Activated CD8-positive, alpha-beta memory T cell treated with anti-CD3 and anti-CD28 coated beads, Interleukin-2, amount 50 U/mL, for 24 hours (primary cell): ENCODE data around the gene SLC1A1.
"Not testable (repeated sequence)": the region's sequence is repeated elsewhere in the genome, so short reads cannot be mapped to it uniquely, and the experiment has no call there.

Source experiments
- DNase-seq: peaks from one replicate; pipeline ENCODE4 v3.0.0-alpha.2; 2020; ENCODE audit errors: extremely low read depth

SLC1A1 gene

DNA sequence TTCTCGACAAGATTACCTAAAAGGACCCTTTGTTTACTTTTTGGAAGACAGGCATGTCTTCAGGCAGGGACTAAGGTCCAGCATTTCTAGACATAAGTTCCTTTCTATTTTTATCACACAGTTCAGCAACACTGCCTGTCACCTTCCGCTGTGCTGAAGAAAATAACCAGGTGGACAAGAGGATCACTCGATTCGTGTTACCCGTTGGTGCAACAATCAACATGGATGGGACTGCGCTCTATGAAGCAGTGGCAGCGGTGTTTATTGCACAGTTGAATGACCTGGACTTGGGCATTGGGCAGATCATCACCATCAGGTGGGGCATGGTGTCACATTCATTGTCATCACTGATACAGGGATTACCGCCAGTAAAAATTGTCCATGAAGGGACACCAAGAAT lies 86.2 kb downstream of the SLC1A1 start:
- DNase-seq: no peak

GRCh38 chr9:4579001-4579400 lies 88.7 kb downstream of the SLC1A1 start:
- DNase-seq: no peak

DNA sequence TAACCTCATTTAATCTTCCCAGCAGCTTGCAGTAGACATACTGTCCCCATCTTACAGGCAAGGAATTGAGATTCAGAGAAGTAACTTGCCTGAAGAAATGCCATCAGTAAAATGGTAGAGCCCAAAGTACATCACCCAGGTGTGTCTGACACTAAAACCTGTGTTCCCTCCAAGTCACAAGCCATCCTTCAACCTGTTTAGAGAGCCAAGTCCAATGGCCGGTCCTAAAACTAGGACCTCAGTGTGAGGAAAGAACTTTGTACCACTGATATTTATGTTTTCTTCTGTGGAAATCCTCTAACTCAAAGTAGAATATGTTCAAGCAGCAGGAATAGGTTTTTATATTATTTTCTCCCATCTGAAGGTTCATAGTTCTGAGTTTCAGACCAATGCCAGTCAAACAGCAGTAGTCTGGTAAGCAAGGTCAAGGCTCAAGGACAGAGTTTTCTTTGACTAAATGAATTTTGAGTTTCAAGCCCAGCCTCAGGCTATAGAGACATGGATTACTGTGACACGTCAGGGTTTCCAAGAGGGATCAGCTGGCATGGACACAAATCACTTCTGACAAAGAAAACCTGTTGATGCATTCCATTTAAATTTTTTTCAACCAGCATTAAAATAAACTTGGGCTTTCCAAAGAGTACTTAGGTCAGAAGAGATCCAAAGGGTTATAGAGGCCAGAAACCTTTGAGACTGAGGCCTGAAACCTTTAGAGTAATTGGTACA lies 90.9 kb downstream of the SLC1A1 start:
- no peak for DNase-seq

GRCh38 chr9:4581861-4582565 lies 91.7 kb downstream of the SLC1A1 start:
- no peak for DNase-seq

- DNase-seq: no peak
Observed at GRCh38 chr9:4583001-4583400, 92.7 kb downstream of the SLC1A1 start.

DNA sequence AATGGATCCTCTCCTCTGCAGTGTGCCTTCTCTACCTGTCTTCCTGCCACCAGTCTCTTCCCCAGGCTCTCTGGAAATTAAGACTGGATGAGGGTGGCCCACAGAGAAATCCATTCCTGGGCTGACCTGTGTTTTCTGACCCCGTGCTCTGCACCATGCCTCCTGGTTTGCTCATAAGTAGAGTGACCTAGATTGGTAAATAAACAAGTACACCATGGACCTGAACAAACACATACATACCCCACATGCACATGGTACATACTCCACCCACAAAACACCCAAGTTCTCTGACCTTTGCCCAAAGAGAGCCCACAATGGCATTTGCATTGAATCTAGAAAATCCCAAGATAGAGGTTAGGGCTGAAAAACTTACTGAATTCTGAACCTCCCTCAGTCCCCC lies 94.4 kb downstream of the SLC1A1 start:
- DNase-seq: no peak

DNA sequence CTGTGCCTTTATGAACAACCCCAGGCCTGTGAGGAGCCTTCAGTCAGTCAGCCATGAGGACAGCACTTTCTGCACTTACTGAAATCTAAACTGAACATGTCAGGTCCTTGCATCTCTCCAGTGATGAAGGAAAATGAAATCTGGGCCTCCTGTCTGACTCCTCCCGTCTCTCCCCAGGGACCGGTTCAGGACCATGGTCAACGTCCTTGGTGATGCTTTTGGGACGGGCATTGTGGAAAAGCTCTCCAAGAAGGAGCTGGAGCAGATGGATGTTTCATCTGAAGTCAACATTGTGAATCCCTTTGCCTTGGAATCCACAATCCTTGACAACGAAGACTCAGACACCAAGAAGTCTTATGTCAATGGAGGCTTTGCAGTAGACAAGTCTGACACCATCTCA lies 94.9 kb downstream of the SLC1A1 start:
- DNase-seq: no peak

DNA sequence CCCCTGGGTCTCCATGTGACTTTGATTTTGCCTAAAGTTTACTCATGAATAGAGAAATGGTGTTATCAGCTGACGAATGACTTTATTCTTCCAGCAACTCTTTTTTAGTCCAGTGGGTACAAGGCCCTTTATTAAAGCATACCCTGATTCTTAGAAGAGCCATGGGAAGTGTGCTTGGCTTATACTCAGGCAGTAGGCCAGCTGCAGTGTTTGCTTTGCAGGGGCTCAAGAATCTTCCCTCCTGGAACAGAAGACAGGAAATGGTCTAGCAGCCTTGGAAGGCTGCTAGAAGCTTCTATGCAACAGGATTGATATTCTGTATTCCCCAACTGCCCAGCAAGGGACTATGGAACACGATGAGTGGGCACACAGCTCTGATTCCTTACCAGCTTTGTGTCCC lies 98.5 kb downstream of the SLC1A1 start:
- DNase-seq: no peak

GRCh38 chr9:4590430-4591122 lies 100.3 kb downstream of the SLC1A1 start:
- DNase-seq: no peak

DNA sequence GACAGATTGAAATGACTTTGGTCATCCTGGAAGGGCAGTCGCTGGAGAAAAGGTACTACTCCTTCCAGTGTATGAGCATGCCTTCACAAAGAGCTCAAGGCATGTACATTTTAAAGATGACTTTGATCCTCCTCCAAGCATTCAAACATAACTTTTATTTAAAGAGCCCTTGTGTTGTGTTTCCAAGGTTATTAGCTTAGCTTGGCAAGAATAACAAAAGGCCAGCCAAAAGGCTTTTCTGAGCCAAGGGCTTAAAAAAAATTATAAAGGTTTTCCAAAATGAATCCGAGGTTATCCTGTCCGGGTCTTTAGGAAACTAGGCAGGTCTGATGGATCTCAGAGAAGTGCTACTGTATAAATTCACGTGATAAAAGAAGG lies 100.8 kb downstream of the SLC1A1 start:
- DNase-seq: no peak

DNA sequence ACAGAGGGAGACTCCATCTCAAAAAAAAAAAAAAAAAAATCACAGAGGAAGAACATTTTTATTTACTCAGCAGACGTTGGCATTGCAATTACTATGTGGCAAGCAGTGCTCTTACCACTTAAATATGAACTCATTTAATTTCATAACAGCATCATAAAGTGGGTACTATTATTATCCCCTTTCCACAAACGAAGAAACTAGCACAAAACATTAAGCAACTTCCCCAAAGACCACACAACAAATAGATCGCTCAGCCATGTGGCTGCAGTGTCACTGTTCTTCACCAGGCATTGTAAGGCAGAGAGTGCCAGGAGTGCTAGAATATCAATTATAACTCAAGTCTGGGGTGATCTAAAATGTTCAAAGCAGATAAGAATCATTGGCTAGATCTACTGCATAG lies 102.0 kb downstream of the SLC1A1 start:
- no peak for DNase-seq

DNA sequence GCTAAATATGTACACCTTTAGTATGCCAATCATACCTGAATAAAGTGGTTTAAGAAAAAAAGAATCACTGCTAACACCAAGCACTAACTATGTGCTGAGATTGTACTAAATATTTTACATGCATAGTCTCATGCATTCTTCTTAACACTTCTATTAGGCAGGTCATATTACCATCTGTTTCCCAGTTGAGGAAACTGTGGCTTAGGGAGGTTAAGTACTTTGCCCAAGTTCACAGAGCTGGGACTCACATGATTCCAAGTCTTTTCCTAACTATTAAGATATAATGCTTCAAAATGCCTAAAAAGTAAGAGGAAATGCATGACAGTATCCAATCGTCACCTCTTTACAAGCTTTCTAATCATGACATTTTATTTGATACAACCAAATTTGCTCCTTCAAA lies 102.6 kb downstream of the SLC1A1 start:
- DNase-seq: no peak

DNA sequence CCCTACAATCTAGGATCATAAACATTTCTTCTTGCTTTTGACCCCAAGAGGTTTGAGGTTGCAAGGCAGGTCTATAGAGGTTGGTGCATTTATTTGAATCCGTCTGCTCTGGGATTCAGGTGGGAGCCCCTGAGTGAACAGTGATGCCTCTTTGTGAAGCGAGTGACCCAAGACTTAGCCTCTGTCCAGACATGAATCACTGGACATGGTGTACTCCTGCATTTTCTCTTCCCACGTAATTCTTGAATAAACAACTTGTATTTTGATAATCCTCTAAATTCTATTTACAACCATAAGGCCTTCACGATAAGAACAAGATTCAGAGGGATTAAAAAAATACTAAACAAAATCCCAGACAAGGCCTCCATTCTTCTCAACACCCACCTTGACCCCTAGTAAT lies 104.3 kb downstream of the SLC1A1 start:
- DNase-seq: no peak

DNA sequence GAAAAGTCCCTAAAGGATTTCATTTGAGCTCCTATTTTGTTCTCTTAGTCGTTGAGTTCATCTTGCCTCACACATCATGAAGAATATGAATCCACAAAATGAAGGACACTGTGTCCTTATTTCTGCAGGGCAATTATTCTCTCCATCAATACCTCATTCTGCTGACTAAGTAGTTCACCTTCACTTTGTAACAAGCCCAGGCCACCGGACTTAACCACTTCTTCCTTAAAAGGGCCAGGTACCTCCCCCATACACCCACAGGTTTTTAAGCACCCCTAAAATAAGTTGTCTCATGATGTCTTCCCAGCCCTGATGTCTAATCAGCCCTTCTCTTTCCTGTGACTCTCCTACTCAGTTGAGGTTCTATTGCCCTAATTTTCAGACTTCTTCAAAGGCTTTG lies 104.7 kb downstream of the SLC1A1 start:
- DNase-seq: no peak

GRCh38 chr9:4596165-4596922 lies 106.1 kb downstream of the SLC1A1 start:
- peak; percentile 2 for DNase-seq

DNA sequence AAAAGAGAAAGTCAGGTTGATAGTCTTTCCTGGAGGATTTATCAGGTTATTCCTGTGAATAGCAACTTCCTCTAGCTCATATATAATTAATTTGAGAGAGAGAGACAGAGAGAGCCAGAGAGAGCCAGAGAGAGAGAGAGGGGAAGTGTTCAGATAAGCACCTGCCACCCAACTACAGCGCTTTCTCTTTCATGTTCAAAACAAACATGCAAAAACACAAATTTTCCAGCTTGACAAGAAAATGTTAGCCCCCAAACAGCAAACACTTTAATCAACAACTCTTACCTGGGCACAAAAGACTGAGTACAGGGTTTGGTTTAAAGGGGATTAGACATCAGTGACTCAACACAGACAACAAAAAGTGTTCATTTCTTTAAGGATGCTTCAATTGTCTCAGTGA lies 110.1 kb downstream of the SLC1A1 start:
- DNase-seq: no peak

DNA sequence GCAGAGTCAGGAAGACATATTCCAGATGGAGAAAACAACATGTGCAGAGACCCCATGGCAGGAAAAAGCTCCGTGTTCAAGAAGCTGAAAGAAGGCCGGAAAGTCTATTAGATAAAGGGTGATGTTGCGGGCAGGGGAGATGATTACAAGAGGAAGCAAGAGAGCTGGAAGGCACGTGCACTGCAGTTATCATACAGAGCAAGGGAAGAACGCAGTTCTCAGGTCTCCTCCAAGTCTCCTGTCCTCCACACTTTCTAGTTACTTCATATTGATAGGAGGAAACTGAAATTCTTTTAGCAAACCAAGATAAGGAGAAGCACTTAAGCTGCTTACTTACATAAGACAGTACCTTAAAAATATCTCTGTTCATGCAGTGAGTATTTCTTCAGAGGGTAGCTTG lies 113.6 kb downstream of the SLC1A1 start:
- no peak for DNase-seq

- DNase-seq: peak; percentile 6
Observed at GRCh38 chr9:4604678-4605095, 114.4 kb downstream of the SLC1A1 start.

DNA sequence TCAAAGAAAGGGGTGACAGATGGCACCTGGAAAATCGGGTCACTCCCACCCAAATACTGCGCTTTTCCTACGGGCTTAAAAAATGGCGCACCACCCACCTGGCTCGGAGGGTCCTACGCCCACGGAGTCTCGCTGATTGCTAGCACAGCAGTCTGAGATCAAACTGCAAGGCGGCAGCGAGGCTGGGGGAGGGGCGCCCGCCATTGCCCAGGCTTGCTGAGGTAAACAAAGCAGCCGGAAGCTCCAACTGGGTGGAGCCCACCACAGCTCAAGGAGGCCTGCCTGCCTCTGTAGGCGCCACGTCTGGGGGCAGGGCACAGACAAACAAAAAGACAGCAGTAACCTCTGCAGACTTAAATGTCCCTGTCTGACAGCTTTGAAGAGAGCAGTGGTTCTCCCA lies 115.8 kb downstream of the SLC1A1 start:
- not testable (repeated sequence) for DNase-seq

- DNase-seq: no peak
Observed at GRCh38 chr9:4614627-4615026, 124.4 kb downstream of the SLC1A1 start.

GRCh38 chr9:4615251-4615650 lies 125.0 kb downstream of the SLC1A1 start:
- no peak for DNase-seq

GRCh38 chr9:4615778-4616177 lies 125.5 kb downstream of the SLC1A1 start:
- no peak for DNase-seq
